Stimulated activated CD4-positive, alpha-beta T cell treated with anti-CD3 and anti-CD28 coated beads, Interleukin-15, amount 100 ng/mL, for 48 hours (primary cell): Measurements from ENCODE around the gene NPFFR1.

ENCODE experiments used
- DNase-seq, 2 donors: peaks; one replicate each; pipeline ENCODE4 v3.0.0-alpha.2; 2020; ENCODE audit warnings: low read depth in 2 of 2

Gene NPFFR1

GRCh38 chr10:70315276-70315675, 31.5 kb upstream of the NPFFR1 start:
- no peak for DNase-seq

DNA sequence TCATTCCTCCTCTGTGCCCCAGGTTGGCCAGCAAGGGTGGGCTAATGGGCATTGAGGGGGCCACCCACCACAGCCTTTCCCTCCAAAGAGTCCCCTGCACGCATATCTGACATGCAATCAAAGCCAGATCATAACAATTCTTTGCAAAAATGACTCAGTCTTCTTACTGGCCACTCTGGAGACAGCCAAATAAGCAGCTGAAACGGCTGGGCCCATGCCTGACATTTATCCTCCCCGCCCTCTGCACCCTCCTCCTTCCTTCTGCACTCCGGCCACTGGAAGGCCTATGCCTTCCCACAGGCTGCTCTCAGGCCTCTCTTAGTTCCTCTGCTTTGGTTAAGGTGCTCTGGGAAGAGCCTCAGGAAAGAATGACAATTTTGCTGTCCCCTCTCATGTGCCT, 29.2 kb upstream of the NPFFR1 start:
- no peak for DNase-seq

DNA sequence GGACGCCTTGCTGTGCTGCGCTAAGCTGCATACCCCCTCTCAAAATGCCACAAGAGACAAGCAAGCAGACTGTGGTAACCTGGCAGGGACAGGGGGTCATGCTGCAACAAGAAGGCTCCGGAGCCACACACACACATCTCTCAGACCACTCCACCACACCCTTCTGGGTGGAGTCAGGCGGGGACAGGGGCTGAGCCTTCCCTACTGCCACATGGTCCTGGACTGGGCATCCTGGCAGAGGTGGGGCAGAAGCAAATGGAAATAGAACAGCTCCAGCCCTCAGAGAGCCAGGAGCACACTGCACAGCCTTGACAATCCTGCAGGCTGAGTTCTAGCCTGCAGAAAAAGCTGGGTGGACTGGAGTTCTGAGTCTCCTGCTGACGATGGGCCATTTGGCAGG, 28.4 kb upstream of the NPFFR1 start:
- DNase-seq: no peak

DNA sequence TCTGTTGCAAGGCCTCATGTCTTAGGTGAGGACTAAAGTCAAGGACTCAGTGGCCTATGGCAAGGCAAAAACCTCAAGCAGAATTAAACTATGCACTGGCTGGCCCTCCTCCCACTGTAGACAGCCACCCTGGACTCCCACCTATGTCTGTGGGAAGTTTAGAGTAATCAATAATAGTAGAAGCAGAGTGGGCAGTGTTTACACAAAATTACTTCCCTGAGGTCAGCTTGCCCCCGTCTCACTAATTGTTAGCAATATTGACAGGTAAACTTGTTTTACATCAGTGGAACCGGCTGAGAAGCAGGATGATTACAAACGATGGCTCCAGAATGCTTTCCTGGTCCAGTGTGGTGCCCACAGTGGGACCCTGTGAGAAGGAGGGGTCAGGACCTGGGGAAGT, 27.9 kb upstream of the NPFFR1 start:
- no peak for DNase-seq

- DNase-seq: no peak
These were observed 25.9 kb upstream of the NPFFR1 start for GRCh38 chr10:70309661-70310060.

- DNase-seq: no peak
These were observed 24.6 kb upstream of the NPFFR1 start for GRCh38 chr10:70308121-70309060.

- DNase-seq: no peak
These were observed 23.2 kb upstream of the NPFFR1 start for GRCh38 chr10:70306886-70307520.

DNA sequence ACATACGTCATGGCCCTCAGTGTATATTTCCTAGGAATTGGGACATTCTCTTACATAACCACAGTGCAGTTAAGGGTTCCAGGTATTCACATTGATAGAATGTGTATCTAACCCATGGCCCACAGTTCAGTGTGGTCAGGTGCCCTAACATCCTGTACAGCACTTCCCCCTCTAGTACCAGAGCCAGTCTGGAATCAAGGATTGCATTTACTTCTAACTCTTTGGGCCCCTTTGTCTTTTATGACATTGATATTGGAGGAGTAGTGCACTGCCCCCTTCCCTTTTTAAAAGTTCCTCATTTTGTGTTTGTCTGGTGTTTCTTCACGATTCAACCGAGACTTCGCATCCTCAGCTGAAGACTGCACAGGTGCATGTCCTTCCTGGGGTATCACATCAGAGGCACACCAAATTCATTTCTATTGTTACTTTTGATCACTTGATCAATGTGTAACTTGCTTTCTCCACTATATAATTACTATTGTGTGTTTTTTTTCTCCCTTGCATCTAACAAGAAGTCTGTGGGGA, 22.4 kb upstream of the NPFFR1 start:
- no peak for DNase-seq

GRCh38 chr10:70303730-70304129, 19.9 kb upstream of the NPFFR1 start:
- DNase-seq: no peak

DNA sequence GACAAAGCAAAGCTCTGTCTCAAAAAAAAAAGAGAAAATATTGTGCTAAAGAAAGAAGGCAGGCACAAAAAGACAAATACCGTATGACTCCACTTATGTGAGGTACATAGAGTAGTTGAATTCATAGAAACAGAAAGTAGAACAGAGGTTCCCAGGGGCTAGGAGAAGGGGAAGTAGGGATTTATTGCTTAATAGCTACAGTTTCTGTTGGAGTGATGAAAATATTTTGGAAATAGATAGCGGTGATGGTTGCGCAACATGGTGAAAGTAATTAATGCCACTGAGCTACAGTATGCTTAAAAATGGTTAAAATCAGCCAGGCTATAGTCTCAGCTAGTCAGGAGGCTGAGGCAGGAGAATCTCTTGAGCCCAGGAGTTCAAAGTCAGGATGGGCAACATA, 18.5 kb upstream of the NPFFR1 start:
- DNase-seq: no peak

DNA sequence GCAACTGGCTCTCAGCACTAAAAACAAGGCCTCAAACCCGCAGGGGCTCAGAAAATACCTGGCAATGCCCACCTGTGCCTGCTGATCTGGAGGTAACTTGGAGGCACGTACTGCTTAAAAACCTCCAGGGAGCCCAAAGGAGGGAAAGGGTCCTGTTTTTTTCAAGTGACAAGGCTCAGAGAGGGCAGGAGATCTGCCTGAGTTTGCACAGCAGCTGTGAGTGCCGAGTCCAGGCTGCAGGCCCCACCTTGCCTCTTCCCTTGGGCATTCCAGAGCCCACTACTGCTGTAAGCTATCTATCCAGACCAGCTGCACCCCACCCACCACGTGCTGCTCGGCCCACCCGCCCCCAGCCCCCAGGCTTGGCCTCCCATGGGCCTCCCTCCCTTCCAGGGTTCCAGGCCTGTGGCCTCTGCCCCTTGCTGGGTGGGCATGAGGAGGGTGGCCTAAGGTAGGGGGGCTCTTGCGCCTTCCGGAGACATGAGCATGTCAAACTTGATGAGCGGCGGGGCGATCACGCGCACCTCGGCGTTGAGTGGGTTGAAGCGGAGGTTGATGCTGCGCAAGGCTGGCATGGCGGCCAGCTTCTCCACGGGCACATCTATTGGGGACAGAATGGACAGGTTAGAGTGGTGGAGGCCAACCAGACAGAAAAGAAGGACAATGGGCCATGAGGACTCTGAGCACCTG, 17.2 kb upstream of the NPFFR1 start:
- DNase-seq: no peak

DNA sequence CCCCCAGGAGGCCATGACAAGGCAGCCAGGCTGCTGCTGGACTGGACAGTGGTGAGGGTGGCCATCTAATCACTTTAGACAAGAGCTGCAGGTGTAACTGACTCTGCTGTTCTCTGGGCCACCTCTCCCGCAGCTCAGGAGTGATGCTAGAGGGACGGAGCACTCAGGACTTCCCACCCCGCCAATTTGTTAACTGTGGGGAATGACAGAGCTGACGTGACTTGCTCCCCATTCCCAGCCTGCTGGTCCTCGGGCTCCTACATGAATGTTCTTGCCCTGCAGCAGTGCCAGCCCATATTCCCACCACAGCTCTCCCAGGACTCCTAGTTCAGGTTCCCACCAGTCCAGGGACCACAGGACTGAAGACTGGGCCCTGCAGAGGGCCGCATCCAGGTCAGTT, 16.7 kb upstream of the NPFFR1 start:
- DNase-seq: no peak

DNA sequence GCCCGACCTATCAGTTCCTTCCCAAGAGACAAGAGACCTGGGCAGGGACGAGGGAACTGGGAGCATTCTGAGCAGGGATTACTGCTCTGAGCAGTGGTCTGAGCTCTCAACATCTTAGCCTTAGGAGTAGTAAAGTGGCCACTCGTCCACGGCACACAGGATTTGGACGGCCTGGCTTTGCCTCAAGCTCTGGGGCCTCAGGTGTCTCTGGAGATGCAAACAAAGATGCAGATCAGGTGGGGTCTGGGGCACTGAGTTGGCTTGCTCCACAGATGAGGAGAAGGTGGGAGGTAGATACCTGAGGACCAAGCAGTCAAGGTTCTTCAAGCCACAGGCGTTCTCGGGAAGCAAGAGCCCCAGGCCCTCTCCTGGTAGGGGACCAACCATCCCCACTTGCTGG, 16.1 kb upstream of the NPFFR1 start:
- DNase-seq: no peak

DNA sequence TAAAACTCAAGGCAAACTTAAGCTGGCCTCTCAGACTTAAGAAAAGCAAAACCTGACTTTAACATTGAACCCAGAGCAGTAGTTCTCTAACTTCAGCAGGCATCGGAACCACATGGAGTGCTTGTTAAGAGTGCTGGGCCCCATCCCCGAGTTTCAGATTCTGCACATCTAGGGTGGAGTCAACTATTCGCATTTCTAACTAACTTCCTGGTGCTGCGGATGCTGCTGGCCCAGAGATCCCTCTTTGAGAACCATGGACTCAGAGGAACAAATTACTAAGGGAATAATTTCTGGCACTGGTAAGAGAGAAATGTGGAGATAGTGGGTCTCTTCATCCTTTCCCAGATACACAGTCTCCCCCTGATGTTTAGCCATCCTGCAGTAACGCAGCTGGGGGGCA, 14.6 kb upstream of the NPFFR1 start:
- DNase-seq: no peak

GRCh38 chr10:70297224-70297623, 13.4 kb upstream of the NPFFR1 start:
- no peak for DNase-seq

- DNase-seq: no peak
These were observed 12.6 kb upstream of the NPFFR1 start for GRCh38 chr10:70296406-70296899.

- no peak for DNase-seq
These were observed 12.1 kb upstream of the NPFFR1 start for GRCh38 chr10:70295926-70296325.

DNA sequence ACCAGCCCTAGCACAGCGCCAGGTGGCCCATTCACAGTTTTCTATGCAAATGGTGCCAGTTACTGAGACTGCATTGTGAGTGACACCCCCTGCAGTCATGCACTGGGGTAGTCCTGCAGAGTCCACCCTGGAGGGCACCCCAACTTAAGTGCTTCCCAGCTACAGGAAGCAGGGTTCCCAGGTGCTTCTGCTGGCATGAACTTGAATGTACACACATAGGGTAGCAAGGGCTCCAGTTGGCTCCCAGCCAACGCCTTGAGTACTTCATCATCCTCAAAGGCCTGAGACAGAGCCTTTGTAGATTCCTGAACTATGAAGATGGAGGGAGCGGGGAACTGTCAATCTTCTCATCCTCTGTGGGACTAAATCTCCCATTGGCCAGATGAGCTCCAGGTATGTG, 11.5 kb upstream of the NPFFR1 start:
- no peak for DNase-seq

DNA sequence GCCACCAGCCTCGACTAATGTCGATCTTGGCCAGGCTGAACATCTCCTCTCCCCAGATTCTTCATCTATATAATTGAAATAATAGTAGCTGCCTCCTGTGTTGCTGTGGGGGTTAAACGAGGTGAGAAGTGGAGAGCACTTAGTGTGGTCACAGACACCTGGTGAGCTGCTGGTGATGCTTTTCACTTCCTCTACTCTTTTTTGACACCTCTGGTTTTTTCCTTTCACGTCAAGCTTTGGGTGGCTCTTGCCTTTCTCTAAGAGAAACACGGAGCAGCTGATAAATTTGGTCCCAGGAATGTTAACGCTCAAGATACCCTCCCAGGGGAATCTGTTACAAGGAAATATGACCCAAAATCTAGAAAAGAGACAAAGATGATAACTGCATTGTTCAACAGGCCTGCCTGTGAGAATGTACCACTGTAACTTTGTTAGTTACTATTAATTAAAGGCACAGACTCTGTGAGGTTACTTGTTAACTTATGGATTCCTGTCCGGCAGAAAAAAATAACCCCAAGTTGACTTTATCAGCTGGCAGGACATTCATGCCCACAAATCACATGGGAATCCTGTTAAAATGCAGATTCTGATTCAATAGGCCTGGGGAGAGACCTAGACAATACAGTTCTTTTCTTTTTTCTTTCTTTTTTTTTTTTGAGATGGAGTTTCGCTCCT, 9.5 kb upstream of the NPFFR1 start:
- DNase-seq: no peak

DNA sequence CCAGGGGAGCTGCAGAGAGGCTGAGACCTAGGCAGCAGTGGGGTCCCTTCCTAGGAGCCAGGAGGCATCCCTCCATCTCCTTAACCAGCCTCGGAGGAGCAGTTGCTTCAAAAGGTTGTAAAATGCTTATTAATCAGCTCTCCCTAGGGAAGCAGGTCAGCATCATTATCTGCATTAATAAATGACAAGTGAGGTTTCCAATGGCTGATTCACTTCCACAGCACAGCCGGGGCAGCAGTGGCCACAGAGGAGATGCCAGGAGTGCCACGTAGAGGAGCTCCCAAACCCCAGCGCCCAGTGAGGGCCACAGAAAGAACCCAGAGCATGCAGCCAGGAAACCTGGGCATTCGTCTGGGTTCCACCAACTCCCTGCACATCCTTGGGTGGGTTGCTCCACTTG, 8.2 kb upstream of the NPFFR1 start:
- DNase-seq: no peak

DNA sequence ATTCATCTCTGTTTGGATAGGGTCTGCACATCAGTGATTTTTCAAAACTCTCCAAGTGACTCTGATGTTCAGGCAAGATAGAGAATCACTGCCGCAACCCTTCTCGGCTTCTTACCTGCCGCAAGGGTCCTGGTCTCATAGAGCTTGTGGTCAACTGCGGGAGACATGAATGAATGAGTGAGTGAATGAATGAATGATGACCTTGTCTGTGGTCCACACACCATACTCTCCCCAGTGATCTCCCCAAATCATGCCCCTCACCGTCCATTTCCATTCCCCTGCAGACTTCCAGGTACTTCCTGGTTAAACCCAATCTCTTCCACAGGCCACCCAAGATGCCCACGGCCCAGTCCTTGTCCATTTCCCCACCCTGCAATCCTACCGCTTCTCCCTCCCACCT, 5.9 kb upstream of the NPFFR1 start:
- no peak for DNase-seq

DNA sequence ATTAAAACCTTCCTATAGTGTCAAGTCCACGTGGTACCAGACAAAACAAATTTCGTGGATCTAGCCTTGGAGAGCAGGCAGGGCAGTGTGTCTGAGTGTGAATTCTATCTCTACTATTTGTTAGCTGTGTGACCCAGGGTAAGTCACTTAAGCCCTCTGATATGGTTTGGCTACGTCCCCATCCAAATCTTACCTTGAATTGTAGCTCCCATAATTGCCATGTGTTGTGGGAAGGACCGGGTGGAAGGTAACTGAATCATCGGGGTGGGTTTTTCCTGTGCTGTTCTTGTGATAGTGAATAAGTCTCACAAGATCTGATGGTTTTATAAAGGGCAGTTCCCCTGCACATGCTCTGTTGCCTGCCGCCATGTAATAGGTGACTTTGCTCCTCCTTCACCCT, 2.8 kb upstream of the NPFFR1 start:
- DNase-seq: no peak
